ENCODE measurements around the gene CRTC1.

CRTC1 gene

DNA sequence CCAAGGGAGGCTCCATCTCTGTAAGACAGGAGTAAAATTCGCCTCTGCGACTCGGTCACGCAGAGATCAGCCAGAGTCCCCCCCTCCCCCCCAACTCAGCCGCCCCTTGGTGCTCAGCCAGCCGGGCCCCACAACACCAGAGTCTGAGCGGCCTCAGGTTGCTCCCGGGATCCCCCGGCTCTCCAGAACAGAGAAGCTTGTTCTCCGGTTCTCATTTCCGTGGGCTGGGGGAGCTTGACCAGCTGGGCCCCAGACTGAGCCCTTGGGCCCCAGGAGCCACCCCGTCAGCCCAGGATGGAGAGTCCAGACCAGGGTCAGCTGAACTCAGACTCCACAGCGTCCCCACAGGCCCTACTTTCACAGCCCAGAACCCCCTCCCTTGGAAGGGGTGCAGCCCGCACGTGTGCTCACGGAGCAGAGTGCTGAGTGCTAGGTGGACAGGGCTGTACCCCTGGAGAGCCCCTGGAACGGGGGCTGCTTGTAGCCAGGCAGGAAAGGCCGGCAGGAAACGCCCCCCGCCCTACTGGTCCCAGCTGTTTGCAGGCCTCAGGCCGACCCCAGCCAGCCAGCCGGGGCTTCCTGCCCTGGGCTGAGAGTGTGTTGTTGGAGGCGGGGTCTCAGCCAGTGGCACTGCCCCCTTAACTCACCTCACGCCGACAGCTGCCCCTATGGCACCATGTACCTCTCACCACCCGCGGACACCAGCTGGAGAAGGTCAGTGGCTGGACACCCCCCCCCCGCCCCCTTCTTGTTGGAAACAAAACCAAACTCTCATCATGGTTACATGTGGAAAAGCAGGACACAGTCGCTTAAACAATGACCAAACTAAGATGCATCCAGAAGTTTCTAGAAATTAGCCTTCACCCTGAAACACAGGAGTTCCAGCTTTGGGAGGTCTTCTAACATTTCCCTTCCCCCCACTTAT is 63.2 kb downstream of the CRTC1 start:
- DNase-seq (ENCODE audit: low spot score), result no peak

- DNase-seq (ENCODE audit: low spot score), result no peak
These were observed 66.1 kb downstream of the CRTC1 start for GRCh38 chr19:18749362-18750231.

DNA sequence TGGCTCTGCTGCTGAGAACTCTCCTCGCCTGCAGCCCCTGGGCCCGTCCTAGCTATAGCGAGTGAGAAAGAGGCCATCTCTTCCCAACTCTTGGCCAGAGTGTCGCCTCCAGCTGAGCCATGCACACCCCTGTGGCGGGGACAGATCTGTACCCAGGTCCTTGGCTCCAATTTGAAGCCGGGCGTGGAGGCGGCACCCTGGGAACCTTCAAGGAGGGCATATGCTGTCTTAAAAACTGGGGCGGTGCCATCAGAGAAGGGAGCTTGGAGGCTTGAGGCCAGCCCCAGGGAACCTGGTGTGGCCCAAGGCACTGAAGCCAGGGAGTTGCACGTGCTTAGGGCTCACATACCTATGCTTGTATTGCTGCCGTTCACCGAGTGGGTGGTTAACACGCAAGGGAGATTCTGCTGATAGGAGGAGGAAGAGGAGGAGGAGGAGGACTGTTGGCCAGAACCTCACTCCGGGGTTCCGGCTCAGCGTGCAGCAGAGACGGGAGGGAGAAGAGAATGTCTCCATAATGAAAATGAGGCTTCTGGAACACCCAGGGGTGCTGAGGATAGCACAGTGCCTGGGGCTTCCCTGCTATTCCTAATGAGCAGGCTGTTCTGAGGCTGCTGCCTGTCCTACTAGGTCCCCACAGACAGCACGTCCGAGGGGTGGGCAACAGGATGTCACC is 67.0 kb downstream of the CRTC1 start:
- no peak for DNase-seq (ENCODE audit: low spot score)

DNA sequence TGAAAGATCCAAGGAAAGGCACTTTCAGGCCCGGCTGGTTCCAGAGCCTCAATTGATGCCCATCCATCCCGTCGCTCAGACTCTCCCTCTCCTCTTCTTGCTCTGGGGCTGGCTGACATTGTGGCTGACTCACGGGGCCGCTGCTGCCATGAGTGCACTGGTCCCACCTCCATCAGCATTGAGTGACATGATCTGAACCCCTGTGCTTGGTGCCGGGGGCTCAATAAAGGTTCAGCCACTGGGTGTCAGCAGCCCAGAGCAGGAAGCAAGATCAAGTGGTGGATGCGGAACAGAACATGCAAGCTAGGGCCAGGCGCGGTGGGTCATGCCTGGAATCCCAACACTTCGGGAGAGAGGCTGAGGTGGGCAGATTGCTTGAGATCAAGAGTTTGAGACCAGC is 68.1 kb downstream of the CRTC1 start:
- DNase-seq (ENCODE audit: low spot score), result no peak

DNA sequence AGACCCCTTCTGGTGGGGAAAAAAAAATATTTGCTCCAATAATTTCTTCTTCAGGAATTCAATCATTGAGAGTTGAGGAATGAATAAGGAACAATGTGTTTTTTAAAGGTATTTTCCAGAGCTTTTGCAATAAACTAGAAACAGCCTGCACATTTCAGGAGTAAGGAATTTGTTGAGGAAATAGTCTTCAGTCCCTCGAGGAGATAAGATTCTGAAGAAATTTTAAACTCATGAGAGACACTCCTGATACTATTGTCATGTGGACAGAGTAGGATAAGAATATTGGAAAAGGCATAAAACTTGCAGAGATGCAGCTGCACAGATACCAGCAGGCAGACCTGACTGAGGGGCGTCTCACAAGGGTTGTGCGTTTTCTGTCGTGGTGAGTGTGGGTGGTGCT is 71.0 kb downstream of the CRTC1 start:
- no peak for DNase-seq (ENCODE audit: low spot score)

- DNase-seq (ENCODE audit: low spot score), result no peak
These were observed 73.4 kb downstream of the CRTC1 start for GRCh38 chr19:18756896-18757295.

- no peak for DNase-seq (ENCODE audit: low spot score)
These were observed 76.0 kb downstream of the CRTC1 start for GRCh38 chr19:18759304-18759994.

DNA sequence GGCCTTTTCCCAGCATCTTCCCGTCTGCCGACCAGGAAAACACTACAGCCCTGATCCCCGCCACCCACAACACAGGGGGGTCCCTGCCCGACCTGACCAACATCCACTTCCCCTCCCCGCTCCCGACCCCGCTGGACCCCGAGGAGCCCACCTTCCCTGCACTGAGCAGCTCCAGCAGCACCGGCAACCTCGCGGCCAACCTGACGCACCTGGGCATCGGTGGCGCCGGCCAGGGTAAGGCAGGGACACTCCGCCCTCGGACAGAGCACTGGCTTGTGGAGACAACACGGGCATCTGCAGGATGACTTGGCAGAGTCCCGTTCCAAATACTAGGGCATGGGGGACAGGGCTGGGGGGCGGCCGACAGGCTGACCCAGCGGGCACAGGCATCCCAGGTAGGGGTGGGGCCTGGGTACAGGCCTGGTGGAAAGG is 76.5 kb downstream of the CRTC1 start:
- DNase-seq (ENCODE audit: low spot score), result no peak

- DNase-seq (ENCODE audit: low spot score), result no peak
These were observed 77.2 kb downstream of the CRTC1 start for GRCh38 chr19:18760440-18761383.

DNA sequence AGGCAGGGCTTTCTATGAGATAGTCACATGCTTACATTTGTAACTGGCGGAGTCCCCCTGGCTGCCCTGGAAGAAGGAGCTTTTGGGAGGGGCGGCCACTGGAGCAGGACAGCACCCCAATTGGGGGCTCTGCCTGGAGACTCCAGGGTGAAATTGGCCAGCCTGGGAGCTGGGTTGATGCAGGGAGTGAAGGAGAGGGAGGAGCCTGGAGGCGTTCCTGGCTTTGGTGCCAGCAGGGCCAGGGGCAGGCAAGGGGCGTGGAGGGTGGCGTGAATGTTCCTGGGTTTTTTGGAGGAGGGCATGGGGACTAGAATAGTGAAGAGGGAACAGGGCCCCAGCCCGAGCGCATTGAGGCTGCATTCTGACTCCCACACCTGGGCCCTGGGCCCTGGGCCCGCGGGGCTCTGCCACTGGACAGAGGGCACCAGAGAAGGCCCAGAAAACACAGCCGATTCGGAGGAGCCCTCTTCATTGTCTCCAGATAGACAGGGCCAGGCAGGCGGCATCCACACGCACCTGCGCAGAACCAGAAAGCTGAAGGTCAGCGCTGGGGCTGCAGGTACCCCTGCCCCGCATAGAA is 78.1 kb downstream of the CRTC1 start:
- DNase-seq (ENCODE audit: low spot score), result no peak

- DNase-seq (ENCODE audit: low spot score), result no peak
These were observed 78.9 kb downstream of the CRTC1 start for GRCh38 chr19:18762125-18763023.

DNA sequence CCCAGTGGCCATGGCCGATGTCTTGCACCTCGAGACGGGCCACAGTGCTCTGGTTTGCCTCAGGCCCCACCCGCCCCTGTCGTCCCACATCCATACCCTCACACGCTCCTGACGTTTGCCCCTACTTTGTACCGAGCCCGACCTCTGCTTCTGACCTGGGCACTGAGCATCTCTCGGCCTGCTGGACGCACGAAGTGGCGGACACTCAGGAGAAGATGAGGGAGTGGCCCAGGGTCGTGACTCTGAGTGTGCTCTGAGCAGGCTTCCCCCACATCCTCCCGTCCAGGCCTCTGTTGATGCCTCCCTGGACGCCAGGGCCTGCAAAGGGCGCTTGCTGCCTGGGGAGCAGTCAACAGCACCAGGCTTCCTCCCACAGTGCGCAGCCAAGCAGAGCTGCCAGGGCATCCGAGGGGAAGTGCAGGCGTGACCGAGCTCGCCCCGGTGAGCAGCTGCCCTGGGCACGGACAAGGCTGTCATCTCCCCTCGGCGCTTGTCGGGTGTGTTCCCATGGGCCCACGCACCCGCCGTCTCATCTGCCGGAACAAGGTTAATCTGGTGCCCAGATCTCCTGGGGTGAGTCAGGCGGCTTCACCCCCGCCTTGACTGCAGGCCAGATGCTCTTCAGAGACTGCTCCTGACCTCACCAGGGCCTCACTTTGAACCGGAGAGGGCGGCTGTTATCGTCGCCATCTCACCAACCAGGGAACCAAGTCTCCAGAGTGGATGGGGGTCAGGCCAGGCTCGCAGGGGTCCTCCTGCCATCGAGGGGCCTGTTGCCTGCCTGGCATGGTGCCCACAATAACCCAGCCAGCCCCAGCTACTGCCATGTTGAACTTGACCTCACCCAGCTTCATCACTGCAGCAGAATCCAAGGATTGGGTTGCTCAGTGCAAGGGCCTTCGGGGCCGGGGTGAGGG is 80.5 kb downstream of the CRTC1 start:
- no peak for DNase-seq (ENCODE audit: low spot score)

DNA sequence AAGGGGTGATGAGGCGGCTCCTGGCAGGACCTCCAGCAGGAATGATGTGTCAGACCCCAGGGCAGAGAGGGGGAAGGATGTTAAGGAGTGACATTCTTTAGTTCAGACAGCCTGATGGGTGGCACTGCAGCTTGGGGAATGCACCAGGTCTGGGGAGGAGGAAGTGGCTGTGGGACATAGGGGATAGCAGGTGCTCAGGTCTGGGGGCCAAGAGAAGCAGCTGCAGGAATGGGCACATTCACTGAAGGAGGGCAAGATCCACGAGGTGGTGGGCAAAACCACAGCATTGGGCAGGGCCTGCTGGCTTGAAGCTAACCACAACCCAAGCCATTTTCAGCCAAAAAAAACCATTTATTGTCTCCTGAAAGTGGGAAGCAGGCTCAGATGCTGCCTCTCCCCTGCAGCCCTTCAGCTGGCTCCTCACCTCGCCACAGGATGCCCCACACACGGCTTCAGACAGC is 81.1 kb downstream of the CRTC1 start:
- no peak for DNase-seq (ENCODE audit: low spot score)

DNA sequence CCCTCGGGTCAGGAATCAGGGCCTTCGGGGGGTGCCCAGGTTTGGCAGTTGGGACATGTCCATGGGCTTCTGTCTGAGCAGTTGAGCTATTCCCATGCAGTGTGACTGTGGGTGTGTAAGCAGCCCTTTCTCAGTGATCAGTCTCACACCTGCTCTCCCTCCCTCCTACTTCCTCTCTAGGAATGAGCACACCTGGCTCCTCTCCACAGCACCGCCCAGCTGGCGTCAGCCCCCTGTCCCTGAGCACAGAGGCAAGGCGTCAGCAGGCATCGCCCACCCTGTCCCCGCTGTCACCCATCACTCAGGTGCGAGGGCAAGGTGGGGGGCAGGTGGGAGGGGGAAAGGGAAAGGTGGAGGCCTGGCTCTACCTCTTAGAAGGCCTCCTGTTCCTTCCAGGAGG is 81.7 kb downstream of the CRTC1 start:
- DNase-seq (ENCODE audit: low spot score), result no peak

- DNase-seq (ENCODE audit: low spot score), result no peak
These were observed 84.7 kb downstream of the CRTC1 start for GRCh38 chr19:18768046-18768771.

GRCh38 chr19:18768997-18769891 is 85.8 kb downstream of the CRTC1 start:
- DNase-seq (ENCODE audit: low spot score), result no peak
